T-cell (primary cell): ENCODE data around the gene MTX3. TPM values are rescaled to one million over a fixed set of nuclear protein-coding genes. Genes with fewer than 3 reads are reported as not detected.

ENCODE experiments used
- ATAC-seq, 4 experiments: fragments of 200-7000 bp in 3 of 4; fragments of 150-1000 bp in 1 of 4; cut with Tn5 transposase; replicated peaks in 1 of 4; 1 replicate in 3 of 4; 2 replicates in 1 of 4; pipeline ENCODE4 v1.10.0; 2021; ENCODE audit warnings: moderate library complexity in 3 of 4, mild to moderate bottlenecking in 2 of 4, moderate number of reproducible peaks in 1 of 4
- CTCF ChIA-PET, 2 donors: fragments of 300-600 bp; sonication (Branson Sonifier 250); formaldehyde crosslinking; loops; one replicate each; lab custom pipeline; 2022; ENCODE audit warnings: antibody characterized with exemption in 2 of 2; lab: Charles Lee
- POLR2A ChIA-PET, 2 donors: fragments of 300-600 bp; sonication (Branson Sonifier 250); formaldehyde crosslinking; loops; one replicate each; lab custom pipeline; 2022; ENCODE audit warnings: antibody characterized with exemption in 2 of 2; lab: Charles Lee
- DNase-seq, 35 experiments: peaks; one replicate each; pipeline versions ENCODE4 v3.0.0 to v3.0.0-alpha.2; 2013 to 2023
- H3K27ac ChIP-seq: one replicate; pipeline ENCODE4 v1.5.1; 2013; ENCODE audit warnings: low read length
- H3K27me3 ChIP-seq, 2 experiments: replicated peaks in 1 of 2; 1 replicate in 1 of 2; 2 replicates in 1 of 2; pipeline versions ENCODE4 v1.6.1 to v1.7.0; 2013; ENCODE audit warnings: low read length in 1 of 2, mixed read lengths in 1 of 2; ENCODE audit not compliant: control insufficient read depth in 2 of 2, insufficient read depth in 2 of 2; ENCODE audit errors: extremely low read depth in 1 of 2
- H3K36me3 ChIP-seq, 2 donors: 1 replicate in 1 of 2; 2 replicates in 1 of 2; pipeline versions ENCODE4 v1.6.1 to v1.7.0; 2013; ENCODE audit warnings: low read length in 1 of 2; ENCODE audit not compliant: control insufficient read depth in 2 of 2, insufficient read depth in 1 of 2; ENCODE audit errors: extremely low read depth in 1 of 2
- H3K4me1 ChIP-seq, 2 experiments: 1 replicate in 1 of 2; 2 replicates in 1 of 2; pipeline versions ENCODE4 v1.6.1 to v1.7.0; 2013; ENCODE audit warnings: low read length in 2 of 2, mixed read lengths in 1 of 2; ENCODE audit not compliant: insufficient read depth in 2 of 2, control insufficient read depth in 1 of 2; ENCODE audit errors: extremely low read depth in 1 of 2
- H3K4me3 ChIP-seq, 2 donors: 1 replicate in 1 of 2; 2 replicates in 1 of 2; pipeline versions ENCODE4 v1.5.1 to v1.7.0; 2013; ENCODE audit warnings: mild to moderate bottlenecking in 2 of 2, low read length in 1 of 2, moderate library complexity in 1 of 2; ENCODE audit not compliant: control insufficient read depth in 1 of 2; ENCODE audit errors: extremely low read depth in 1 of 2
- H3K9me3 ChIP-seq: 2 replicates; pipeline ENCODE4 v1.7.0; 2013
- H3K27ac Mint-ChIP-seq, 2 donors: one replicate each; pipeline ENCODE4 v1.8.0; 2020 to 2021; ENCODE audit warnings: mild to moderate bottlenecking in 2 of 2, mixed read lengths in 2 of 2
- H3K27me3 Mint-ChIP-seq, 2 donors: one replicate each; pipeline ENCODE4 v1.8.0; 2021 to 2022; ENCODE audit warnings: mixed read lengths in 2 of 2
- H3K36me3 Mint-ChIP-seq: one replicate; pipeline ENCODE4 v1.8.0; 2021; ENCODE audit warnings: mixed read lengths
- H3K4me1 Mint-ChIP-seq, 3 donors: one replicate each; pipeline ENCODE4 v1.8.0; 2020 to 2022; ENCODE audit warnings: mixed read lengths in 3 of 3, mild to moderate bottlenecking in 1 of 3
- H3K4me3 Mint-ChIP-seq, 3 donors: one replicate each; pipeline ENCODE4 v1.8.0; 2020 to 2022; ENCODE audit warnings: mild to moderate bottlenecking in 3 of 3, mixed read lengths in 3 of 3, moderate library complexity in 3 of 3
- H3K9me3 Mint-ChIP-seq, 3 donors: one replicate each; pipeline ENCODE4 v1.8.0; 2020 to 2022; ENCODE audit warnings: mixed read lengths in 3 of 3
- WGBS: methylation state at CpG from one replicate; pipeline ENCODE4 v1.1.5; 2013; ENCODE audit warnings: missing lambda C conversion rate; ENCODE audit not compliant: insufficient coverage; 5-methylcytosine and 5-hydroxymethylcytosine counted together
- total RNA-seq, 35 experiments: library from RNA in 6 of 35; stranded (reverse) in 6 of 35; fragments of 120-200 nt in 1 of 35; gene quantifications; one replicate each; pipeline versions ENCODE4 v1.2.1 to v1.2.4 and lab custom pipeline; 2013 to 2026

Gene MTX3, protein sequence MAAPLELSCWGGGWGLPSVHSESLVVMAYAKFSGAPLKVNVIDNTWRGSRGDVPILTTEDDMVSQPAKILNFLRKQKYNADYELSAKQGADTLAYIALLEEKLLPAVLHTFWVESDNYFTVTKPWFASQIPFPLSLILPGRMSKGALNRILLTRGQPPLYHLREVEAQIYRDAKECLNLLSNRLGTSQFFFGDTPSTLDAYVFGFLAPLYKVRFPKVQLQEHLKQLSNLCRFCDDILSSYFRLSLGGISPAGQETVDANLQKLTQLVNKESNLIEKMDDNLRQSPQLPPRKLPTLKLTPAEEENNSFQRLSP
- 10 to 100 TPM; 17.9 to 28.7 (median 21.0) TPM for total RNA-seq
- 21.3 TPM for total RNA-seq (2013)
- 20.7 to 110 (median 55.7) reads per million in 29 experiments for total RNA-seq (lab: John Stamatoyannopoulos, UW)

DNA sequence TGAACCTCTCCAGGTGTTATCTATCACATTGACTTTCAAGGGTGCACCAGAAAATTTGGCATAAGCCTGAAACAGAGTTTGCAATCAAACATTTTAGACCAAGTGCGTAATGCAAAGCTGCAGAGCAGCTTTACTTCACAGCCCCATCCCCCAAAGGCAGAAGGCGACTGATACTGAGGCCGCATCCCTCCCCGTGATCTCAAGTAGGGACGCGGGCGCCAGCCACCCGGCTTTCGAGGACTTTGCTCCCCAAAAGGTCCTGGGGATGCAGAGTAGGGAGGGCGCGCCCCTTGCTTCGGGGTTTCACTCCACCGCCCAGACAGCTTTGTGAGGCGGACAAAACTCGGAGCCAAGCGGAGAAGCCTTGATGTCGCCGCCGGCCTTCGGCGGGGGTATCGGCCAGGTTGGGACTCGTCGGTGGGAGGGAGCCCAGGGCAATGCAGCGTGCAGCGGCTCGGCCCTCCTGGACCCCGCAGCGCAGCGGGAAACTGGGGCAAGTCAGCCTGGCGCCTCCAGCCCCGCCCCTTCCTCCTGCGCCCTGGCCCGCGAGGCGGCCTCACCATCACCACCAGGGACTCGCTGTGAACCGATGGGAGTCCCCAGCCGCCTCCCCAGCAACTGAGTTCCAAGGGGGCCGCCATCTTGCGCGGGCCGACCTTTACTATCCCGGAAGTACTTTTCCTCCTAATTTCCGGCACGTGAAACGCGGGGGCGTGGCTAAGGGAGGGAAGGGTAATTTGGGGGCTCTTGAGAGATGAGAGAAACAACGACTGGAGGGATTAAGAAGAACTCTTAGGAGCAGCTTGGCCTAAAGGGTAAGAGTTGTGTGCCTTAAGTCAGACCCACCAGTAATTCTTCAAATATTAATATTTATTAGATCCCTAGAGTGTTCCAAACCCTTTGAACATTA is at the start of gene MTX3:
Gene MTX3 (minus strand): TSS at position 665 of the 910 bp plus-strand sequence. CDS start 24 bp downstream, at position 641.
- peak; percentile 73 to 91 (median 83) for DNase-seq
- Histone ChIP-seq H3K27ac (peak within 1 kb of the TSS; percentile 84), H3K4me3 (peak within 1 kb of the TSS; percentile 80), H3K4me1 (peaks cover 11 to 15% of the 10 kb centered on the region in 2 experiments), H3K36me3 (peaks cover 0 to 24% of the 10 kb centered on the region in 2 donors), H3K9me3 (no peaks in the 10 kb centered on the region), H3K27me3 (peaks cover 0 to 5% of the 10 kb centered on the region in 2 experiments)
- Mint-ChIP-seq H3K27ac (peak within 1 kb of the TSS; percentile 81 to 93), H3K9me3 (no peaks in the 10 kb centered on the region), H3K4me1 (peaks cover 24 to 27% (median 26%) of the 10 kb centered on the region in 3 donors), H3K36me3 (peaks cover 38% of the 10 kb centered on the region), H3K4me3 (peak within 1 kb of the TSS; percentile 78 to 86 (median 84)), H3K27me3 (peaks cover 9 to 10% of the 10 kb centered on the region in 2 donors)
- POLR2A ChIA-PET: interaction anchor here (0.6 to 0.8 kb wide), 2 partner anchors 8 to 479 kb away, joined by 3 read pairs; no protein-coding TSS in a partner anchor
- WGBS: 15% methylated on average over 36 of the region's 50 CpGs
- CTCF ChIA-PET: interaction anchor here (0.8 to 1.3 kb wide), 3 partner anchors 10 to 93 kb away, joined by 3 to 7 read pairs (median 4); no protein-coding TSS in a partner anchor
- peak; percentile 92 to 98 (median 93) for ATAC-seq

DNA sequence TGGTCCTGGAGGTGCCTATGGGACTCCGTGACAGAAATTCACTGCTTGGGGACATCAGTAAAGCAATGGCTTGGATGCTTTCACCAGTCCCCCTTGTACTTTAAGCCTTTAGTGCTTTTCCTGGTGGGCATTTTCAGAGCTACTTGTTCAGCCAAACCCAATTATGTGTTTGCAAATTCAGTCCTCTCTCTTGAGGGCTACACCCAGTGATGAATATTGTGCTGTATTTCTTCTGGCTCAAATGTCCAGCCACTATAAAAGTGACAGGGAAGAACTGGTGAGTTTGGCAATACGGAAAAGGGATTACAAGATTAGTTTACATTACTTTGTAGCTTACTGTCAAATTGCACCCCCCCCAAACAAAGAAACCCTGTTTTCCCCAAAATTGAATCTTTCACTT is 48.6 kb upstream of the MTX3 start:
- ATAC-seq: no peak
- H3K4me3 Mint-ChIP-seq: no peak overlapping the region
- H3K36me3 Mint-ChIP-seq: no peaks in the 10 kb centered on the region
- Histone ChIP-seq H3K27ac (no peak overlapping the region), H3K4me3 (no peak overlapping the region), H3K36me3 (no peaks in the 10 kb centered on the region), H3K27me3 (peaks cover 16 to 19% of the 10 kb centered on the region in 2 experiments), H3K4me1 (peaks cover 0 to 7% of the 10 kb centered on the region in 2 experiments), H3K9me3 (no peaks in the 10 kb centered on the region)
- H3K27ac Mint-ChIP-seq: no peak overlapping the region
- DNase-seq: no peak
- 100% methylated on average over 1 of the region's 2 CpGs for WGBS
- H3K4me1 Mint-ChIP-seq: peaks cover 3 to 6% (median 5%) of the 10 kb centered on the region in 3 donors
- H3K9me3 Mint-ChIP-seq: no peaks in the 10 kb centered on the region
- ChIA-PET POLR2A (no interaction called here), CTCF (no interaction called here)
- H3K27me3 Mint-ChIP-seq: peaks cover 57 to 72% of the 10 kb centered on the region in 2 donors

DNA sequence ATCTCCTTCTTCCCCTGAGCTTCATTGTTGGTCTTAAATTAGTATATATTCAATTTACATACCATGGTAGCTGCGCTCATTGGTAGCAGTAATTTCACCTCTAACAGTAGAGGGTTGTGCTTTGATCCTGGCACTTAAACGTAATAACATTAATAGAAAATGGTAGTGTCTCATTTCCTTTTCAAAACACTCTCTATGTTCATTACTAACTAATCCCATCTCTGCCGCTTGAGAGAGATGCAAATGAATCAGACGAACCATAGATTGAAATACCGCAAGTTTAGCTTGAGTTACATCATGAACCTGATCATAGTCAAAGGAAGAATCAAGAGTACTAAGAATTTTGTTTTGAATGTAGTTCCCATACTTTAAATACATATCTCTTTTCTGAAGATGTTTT is 46.3 kb upstream of the MTX3 start:
- CTCF ChIA-PET: no interaction called here
- peaks cover 20 to 31% of the 10 kb centered on the region in 2 experiments for H3K27me3 ChIP-seq

DNA sequence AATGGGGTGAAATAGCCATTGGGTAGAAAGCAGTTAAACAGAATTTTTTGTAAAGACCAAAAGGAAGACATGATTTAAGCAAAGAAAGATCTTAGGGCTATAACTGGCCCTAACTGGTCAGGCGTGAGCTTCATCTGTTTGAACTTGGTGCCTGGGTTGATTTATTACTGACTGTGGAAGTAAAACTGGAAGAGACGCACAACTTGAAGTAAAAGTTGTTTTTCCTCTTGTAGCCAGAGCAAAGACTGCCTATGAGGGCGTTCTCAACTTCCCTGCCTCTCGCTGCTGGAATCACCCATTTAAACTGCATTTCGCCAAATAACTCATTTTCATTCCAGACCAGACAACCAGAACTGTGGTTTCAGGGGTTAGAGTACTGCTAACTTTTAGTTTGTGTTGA is 45.6 kb upstream of the MTX3 start:
- H3K4me1 Mint-ChIP-seq: peaks cover 4 to 7% (median 7%) of the 10 kb centered on the region in 3 donors
- H3K27me3 Mint-ChIP-seq: peaks cover 67 to 76% of the 10 kb centered on the region in 2 donors
- no peaks in the 10 kb centered on the region for H3K9me3 ChIP-seq
- no peaks in the 10 kb centered on the region for H3K9me3 Mint-ChIP-seq
- H3K36me3 ChIP-seq: no peaks in the 10 kb centered on the region
- WGBS: 100% methylated on average over 1 of the region's 5 CpGs
- peaks cover 0 to 8% of the 10 kb centered on the region in 2 experiments for H3K4me1 ChIP-seq
- H3K4me3 ChIP-seq: no peak overlapping the region
- H3K27ac ChIP-seq: no peak overlapping the region
- ChIA-PET CTCF (no interaction called here), POLR2A (no interaction called here)
- H3K4me3 Mint-ChIP-seq: no peak overlapping the region
- ATAC-seq (no peak), DNase-seq (no peak)
- H3K27me3 ChIP-seq: peaks cover 20 to 31% of the 10 kb centered on the region in 2 experiments
- H3K27ac Mint-ChIP-seq: no peak overlapping the region
- H3K36me3 Mint-ChIP-seq: no peaks in the 10 kb centered on the region

More for the DNA sequence above, 46.3 kb upstream of the MTX3 start:
- H3K36me3 ChIP-seq: no peaks in the 10 kb centered on the region
- H3K9me3 ChIP-seq: no peaks in the 10 kb centered on the region
- no CpG with 5 or more reads among the region's 5 CpGs for WGBS
- H3K27me3 Mint-ChIP-seq: peaks cover 64 to 81% of the 10 kb centered on the region in 2 donors
- H3K4me3 Mint-ChIP-seq: no peak overlapping the region
- peaks cover 0 to 8% of the 10 kb centered on the region in 2 experiments for H3K4me1 ChIP-seq
- ATAC-seq (no peak), DNase-seq (no peak)
- H3K27ac Mint-ChIP-seq: no peak overlapping the region
- POLR2A ChIA-PET: no interaction called here
- no peak overlapping the region for H3K27ac ChIP-seq
- peaks cover 4 to 7% (median 5%) of the 10 kb centered on the region in 3 donors for H3K4me1 Mint-ChIP-seq
- H3K36me3 Mint-ChIP-seq: no peaks in the 10 kb centered on the region
- no peaks in the 10 kb centered on the region for H3K9me3 Mint-ChIP-seq
- no peak overlapping the region for H3K4me3 ChIP-seq

DNA sequence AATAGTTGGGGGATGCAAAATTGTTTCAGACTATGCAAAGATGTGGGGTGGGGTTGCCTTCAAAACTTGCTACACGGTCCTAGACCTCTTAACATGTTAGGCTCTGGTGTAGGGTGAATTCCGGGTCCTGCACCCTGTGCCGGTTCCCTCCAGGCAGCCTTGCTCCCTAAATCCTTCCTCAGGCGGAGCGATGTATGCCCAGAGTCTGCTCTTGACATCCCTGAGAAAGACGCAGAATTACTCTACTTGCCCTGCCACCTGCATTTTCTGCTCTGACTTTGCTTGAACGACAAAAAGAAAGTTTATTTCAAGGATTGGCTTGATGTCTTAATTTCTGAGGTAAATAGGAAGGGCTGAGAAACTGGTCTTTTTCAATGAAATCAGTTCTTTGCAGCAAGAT is 44.8 kb upstream of the MTX3 start:
- DNase-seq (no peak), ATAC-seq (no peak)
- H3K36me3 ChIP-seq: no peaks in the 10 kb centered on the region
- ChIA-PET POLR2A (no interaction called here), CTCF (no interaction called here)
- Mint-ChIP-seq H3K27ac (peak overlapping the region in 1 of 2 donors; percentile 39), H3K4me1 (peaks cover 7 to 15% (median 7%) of the 10 kb centered on the region in 3 donors), H3K4me3 (peak overlapping the region in 2 of 3 donors; percentile 6 to 56), H3K36me3 (no peaks in the 10 kb centered on the region), H3K27me3 (peaks cover 59 to 72% of the 10 kb centered on the region in 2 donors), H3K9me3 (no peaks in the 10 kb centered on the region)
- 93% methylated on average over 4 of the region's 7 CpGs for WGBS
- H3K27me3 ChIP-seq: peaks cover 22 to 31% of the 10 kb centered on the region in 2 experiments
- no peaks in the 10 kb centered on the region for H3K9me3 ChIP-seq
- H3K4me1 ChIP-seq: peaks cover 2 to 8% of the 10 kb centered on the region in 2 experiments
- no peak overlapping the region for H3K27ac ChIP-seq
- H3K4me3 ChIP-seq: no peak overlapping the region
